VCaP (cell line): ENCODE measurements around the gene CD63.

Experiments
- H3K27ac ChIP-seq: fragments of 450-650 bp; 2 replicates; pipeline ENCODE4 v1.5.1; 2017
- TF ChIP-seq, protein P1 (sequence below): fragments of 450-650 bp; conservative IDR thresholded peaks from 2 replicates; pipeline ENCODE4 v1.5.1; 2017; ENCODE audit warnings: mild to moderate bottlenecking, moderate library complexity

The CD63 gene

DNA sequence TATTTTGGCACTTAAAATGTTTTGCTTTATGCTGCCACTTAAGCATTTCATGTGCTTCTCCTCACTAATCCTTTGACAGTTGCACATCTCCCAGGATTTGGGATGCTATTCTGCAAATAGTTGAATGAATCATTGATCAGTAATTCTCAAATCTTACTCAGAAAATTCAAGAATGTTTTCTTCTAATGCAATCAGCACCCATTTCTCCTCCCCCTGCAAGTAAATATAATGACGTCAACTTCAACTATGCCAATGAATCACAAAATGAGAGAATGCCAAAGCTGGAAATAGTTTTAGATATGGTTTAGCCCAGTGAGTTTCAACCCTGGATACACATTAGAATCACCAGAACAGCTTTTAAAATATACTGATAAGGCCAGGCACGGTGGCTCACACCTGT, 15.1 kb downstream of the CD63 start:
- TF ChIP-seq, protein P1, sequence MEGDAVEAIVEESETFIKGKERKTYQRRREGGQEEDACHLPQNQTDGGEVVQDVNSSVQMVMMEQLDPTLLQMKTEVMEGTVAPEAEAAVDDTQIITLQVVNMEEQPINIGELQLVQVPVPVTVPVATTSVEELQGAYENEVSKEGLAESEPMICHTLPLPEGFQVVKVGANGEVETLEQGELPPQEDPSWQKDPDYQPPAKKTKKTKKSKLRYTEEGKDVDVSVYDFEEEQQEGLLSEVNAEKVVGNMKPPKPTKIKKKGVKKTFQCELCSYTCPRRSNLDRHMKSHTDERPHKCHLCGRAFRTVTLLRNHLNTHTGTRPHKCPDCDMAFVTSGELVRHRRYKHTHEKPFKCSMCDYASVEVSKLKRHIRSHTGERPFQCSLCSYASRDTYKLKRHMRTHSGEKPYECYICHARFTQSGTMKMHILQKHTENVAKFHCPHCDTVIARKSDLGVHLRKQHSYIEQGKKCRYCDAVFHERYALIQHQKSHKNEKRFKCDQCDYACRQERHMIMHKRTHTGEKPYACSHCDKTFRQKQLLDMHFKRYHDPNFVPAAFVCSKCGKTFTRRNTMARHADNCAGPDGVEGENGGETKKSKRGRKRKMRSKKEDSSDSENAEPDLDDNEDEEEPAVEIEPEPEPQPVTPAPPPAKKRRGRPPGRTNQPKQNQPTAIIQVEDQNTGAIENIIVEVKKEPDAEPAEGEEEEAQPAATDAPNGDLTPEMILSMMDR = no peak
- H3K27ac ChIP-seq = no peak overlapping the region

DNA sequence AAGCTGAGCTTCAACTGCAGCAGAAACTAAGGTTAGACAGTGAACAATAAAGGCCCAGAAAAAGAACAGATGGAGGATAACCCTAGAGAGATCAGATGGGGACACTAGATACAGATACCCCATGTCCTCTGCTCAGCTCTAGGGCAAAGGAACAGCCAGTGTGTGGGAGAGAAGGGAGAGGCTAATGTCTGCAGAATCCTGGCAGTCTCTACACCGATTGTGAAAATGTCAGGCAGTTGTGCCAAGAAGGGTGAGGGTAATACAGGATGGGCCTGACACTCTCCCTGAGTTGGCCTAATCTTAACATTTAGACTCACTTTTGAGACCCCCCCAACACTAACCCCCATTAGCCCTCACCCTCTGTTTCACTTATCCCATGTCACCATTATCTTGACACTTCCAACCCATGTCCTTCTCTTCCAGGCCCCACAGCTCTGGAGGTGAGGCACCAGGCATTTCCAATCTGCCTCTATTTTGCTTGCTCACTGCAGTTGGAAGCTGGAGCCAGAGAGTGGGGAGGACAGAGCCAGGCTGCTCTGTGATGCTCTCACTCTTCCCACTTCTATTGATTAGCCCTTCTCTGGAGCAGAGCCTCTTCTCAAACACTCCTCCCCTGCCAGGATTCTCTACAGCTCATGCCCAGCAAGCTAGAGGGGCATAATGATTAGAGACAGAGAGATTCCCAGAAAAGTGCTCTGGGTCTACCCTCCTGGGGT, 16.0 kb downstream of the CD63 start:
- TF ChIP-seq, protein P1 = no peak
- no peak overlapping the region for H3K27ac ChIP-seq

DNA sequence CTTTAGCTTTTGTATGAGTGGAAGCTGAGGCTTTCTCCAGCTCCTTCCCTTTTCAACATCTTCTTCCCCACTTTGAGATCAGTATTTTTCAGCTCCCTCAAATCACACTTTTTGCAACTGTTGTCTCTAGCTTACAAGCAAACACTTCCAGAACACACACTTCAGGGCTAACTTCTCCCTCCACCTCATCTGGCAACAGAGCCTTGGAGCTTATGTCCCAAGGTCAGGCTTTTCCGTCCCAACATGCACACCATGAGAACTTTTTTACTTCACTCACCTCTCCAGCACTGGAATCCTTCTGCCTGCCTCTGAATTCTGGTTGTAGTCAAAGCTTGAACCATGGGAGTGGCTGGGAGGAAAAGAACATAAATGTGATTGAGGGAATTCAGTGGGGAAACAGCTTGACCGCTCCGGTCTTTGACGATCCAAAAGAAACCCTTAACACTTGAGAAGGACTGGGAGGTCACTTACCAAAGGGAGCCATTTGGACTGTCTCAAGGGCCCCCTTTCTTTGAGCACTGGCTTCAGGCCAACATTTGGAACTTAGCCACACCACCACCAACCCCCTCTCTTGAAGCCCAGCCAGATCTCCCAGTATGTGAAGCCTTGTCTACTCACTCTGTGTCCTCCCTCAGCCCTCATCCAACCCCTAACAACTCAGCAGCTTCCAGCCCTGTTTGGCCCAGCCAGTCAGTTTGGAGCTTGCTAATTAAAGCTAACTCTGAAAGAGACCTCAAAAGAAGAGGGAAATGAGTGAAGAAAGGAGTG, 16.8 kb downstream of the CD63 start:
- no peak overlapping the region for H3K27ac ChIP-seq
- TF ChIP-seq, protein P1 = no peak

DNA sequence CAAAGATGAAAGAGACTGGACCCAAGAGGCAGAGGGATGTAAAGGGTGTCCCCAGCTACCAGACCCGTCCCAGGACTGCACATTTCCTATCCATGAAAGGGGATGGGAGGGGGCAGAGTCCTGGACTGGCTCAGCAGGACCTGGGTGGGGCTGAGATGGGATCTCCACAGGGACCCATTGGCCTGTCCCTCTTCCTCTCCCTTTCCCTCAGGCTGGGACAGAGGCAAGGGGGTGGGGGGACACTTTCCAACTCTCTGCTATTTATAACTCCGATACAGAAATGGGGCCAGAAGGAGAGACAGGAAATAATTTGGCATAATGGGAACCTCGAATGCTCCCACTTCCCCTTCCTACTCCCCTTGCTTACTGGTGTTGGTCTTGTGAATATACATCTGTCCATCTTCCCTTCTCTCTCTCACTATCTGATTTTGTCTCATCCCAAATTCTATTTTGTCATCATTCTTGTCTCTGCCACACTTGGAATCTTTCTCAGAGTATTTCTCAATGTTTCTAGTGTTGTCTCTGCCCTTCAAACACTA, 20.0 kb downstream of the CD63 start:
- H3K27ac ChIP-seq = no peak overlapping the region
- TF ChIP-seq, protein P1 = no peak

DNA sequence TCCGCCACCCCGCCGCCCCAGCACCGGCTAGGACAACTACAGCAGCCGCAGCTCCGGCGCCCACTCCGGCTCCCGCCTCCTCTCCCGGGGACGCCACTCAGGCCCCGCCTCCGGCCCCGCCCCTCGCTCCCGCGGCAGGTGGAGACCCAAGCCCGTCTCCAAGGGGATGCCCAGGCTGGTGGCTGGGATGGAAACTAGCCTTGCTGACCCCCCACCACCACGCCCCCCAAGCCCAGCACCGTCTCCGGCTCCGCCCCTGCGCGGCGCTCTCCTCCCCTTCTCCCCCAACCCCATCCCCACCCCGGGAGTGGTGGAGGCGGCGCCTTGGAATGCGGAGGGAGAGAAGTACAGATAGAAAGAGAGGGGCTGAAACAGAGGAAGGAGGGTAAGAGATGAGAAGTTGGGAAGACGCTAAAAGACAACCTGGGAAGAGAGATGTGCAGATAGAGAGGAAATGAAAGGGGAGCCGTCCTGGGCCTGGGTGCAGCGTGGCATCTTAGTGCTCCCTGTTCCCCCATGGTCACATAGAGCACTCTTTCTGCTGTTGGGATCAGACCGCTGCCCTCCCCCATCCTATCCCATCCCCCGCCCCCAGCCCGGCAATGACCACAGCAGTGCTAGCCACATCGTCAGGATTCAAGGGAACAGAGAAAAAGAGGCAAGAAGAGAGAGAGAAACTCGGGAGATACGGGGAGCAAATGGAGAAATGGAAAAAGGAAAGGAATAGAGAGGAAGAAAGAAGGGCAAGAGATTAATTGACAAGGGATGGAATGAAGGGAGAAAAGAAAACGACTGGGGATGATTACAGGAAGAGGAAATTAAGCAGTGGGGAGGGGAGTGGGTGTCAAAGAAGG, 20.7 kb downstream of the CD63 start, which contains the start of gene ITGA7:
Gene ITGA7, minus strand, starts transcription at position 64 of the 854 bp plus-strand sequence. CDS start 222 bp downstream, outside the sequence.
- no peak within 1 kb of the TSS; the same call in 1 of the 2 replicates for H3K27ac ChIP-seq
- TF ChIP-seq, protein P1 = no peak

DNA sequence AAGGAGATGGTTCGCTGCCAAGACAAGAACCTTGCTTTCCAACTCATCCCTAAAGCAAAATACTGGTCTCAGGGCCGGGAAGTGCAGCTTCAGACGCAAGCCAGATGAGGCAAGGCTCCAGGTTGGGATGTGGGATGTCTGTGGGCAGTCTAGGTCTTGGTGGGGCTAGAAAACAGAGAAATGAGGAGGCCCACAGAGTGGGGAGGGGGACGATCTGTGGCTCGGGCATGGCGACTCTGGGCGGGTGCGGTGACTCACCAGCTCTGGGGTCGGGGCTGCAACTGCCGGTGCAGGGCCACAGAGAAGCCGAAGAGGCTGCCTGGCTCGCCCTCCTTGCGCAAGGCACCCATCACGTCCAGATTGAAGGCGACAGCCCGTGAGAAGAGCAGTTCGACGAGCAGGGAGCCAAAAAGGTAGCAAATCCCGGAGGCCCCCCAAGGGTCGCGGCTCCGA, 21.6 kb downstream of the CD63 start:
- TF ChIP-seq, protein P1 = no peak

More for the DNA sequence above, 21.6 kb downstream of the CD63 start:
- no peak overlapping the region; the same call in 1 of the 2 replicates for H3K27ac ChIP-seq
